CD1c-positive myeloid dendritic cell (primary cell): ENCODE results near the gene ATP13A1.

ENCODE experiments used
- DNase-seq: peaks from one replicate; pipeline ENCODE4 v3.0.0-alpha.2; 2016; ENCODE audit errors: extremely low spot score

The ATP13A1 gene

GRCh38 chr19:19662871-19663255, 613 bp downstream of the ATP13A1 start:
- DNase-seq = peak; percentile 40

GRCh38 chr19:19662344-19662743, 1.1 kb downstream of the ATP13A1 start:
- no peak for DNase-seq

- peak; percentile 83 for DNase-seq
Observed at GRCh38 chr19:19661675-19662251, 1.7 kb downstream of the ATP13A1 start.

GRCh38 chr19:19661141-19661674, 2.3 kb downstream of the ATP13A1 start:
- DNase-seq = no peak

GRCh38 chr19:19659646-19660245, 3.7 kb downstream of the ATP13A1 start:
- DNase-seq = no peak

GRCh38 chr19:19657397-19657783, 6.1 kb downstream of the ATP13A1 start:
- no peak for DNase-seq

GRCh38 chr19:19656451-19657396, 6.8 kb downstream of the ATP13A1 start:
- no peak for DNase-seq

GRCh38 chr19:19655641-19656343, 7.7 kb downstream of the ATP13A1 start:
- DNase-seq = no peak

- DNase-seq = no peak
Observed at GRCh38 chr19:19655051-19655594, 8.4 kb downstream of the ATP13A1 start.

- no peak for DNase-seq
Observed at GRCh38 chr19:19654441-19654840, 9.0 kb downstream of the ATP13A1 start.

GRCh38 chr19:19653597-19654147, 9.8 kb downstream of the ATP13A1 start:
- no peak for DNase-seq

- DNase-seq = no peak
Observed at GRCh38 chr19:19652482-19653295, 10.8 kb downstream of the ATP13A1 start.

- no peak for DNase-seq
Observed at GRCh38 chr19:19651076-19651475, 12.4 kb downstream of the ATP13A1 start.

- DNase-seq = no peak
Observed at GRCh38 chr19:19650331-19650730, 13.1 kb downstream of the ATP13A1 start.

GRCh38 chr19:19649580-19649995, 13.9 kb downstream of the ATP13A1 start:
- DNase-seq = no peak

GRCh38 chr19:19649155-19649554, 14.3 kb downstream of the ATP13A1 start:
- no peak for DNase-seq

GRCh38 chr19:19647037-19647835, 16.2 kb downstream of the ATP13A1 start:
- DNase-seq = no peak

- no peak for DNase-seq
Observed at GRCh38 chr19:19645233-19645870, 18.1 kb downstream of the ATP13A1 start.

- DNase-seq = no peak
Observed at GRCh38 chr19:19644054-19644388, 19.5 kb downstream of the ATP13A1 start.
